ENCODE measurements around the gene STX11.

STX11 gene

DNA sequence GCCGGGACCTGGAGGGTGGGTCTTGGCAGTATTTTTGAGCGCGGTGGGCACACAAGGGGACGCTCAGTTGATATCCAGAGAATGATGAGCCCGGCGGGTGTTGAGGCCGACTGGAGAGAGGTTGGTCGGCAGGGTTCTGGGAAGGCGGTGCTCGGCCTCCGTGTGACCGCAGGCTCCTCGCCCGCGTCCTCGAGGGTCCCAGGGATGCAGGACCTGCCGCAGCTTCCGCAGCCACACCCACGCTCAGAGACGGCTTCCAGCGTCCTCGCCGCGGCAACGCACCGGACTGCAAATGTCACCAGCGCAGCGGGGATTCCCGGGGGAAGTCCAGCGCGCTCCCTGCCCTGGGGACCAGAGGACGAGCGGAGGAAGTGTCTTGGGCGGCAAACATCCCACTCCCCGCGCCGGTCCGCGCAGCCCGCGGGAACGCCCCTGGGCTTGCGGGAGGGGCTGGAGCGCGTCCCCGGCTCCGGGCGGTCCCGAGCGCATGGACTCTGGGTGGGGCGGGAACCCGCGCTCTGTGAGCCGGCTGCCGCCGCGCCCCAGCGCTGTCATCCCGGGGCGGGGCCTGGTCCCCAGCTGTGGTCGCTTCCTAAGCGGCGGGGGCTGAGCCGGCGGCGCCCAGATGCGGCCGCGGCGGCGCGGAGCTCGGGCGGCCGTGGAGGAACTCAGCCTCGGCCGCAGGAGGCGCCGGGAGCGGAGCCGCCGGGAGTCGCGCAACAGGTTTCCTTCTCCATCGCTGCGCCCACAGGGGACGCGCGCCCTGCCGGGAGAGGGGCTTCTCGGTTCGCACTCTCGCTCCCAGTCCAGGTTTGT lies at the start of gene STX11:
Gene STX11, plus strand, starts transcription at position 624 of the 816 bp plus-strand sequence. CDS start 36,111 bp downstream, outside the sequence.
- H3K4me3 ChIP-seq (ENCODE audit: low read depth, low read length), result peak within 1 kb of the TSS; percentile 83
- no peak for TF ChIP-seq CTCF (IDR thresholded peaks at IDR 0.05; ENCODE audit: borderline replicate concordance, insufficient read depth, low read depth, low read length)

GRCh38 chr6:144103026-144103563 lies 47.2 kb upstream of the STX11 start:
- no peak overlapping the region for H3K4me3 ChIP-seq (ENCODE audit: low read depth, low read length)
- no peak for TF ChIP-seq CTCF (IDR thresholded peaks at IDR 0.05; ENCODE audit: borderline replicate concordance, insufficient read depth, low read depth, low read length)

DNA sequence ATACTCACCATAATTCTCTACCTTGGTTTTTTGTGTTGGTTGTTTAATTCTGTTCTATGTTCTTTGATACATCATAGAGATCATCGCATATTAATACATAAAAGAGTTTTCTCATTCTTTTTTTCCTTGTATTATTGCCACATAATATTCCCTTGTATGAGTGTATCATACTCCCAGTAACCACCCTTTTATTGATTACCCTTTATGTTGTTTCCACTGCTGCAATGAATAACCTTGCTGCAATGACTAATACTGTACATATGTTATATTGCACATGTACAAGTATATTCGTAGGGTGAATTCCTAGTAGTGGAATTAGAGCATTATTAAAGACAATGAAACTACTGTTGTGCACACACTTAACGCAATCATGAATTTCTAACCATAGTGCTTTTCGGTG lies 45.8 kb upstream of the STX11 start:
- TF ChIP-seq CTCF (IDR thresholded peaks at IDR 0.05; ENCODE audit: borderline replicate concordance, insufficient read depth, low read depth, low read length), result no peak
- no peak overlapping the region for H3K4me3 ChIP-seq (ENCODE audit: low read depth, low read length)

GRCh38 chr6:144104898-144105487 lies 45.3 kb upstream of the STX11 start:
- H3K4me3 ChIP-seq (ENCODE audit: low read depth, low read length), result no peak overlapping the region
- peak; percentile 27; the same call in 1 of the 2 replicates for TF ChIP-seq CTCF (IDR thresholded peaks at IDR 0.05; ENCODE audit: borderline replicate concordance, insufficient read depth, low read depth, low read length)

GRCh38 chr6:144106206-144106605 lies 44.1 kb upstream of the STX11 start:
- no peak overlapping the region for H3K4me3 ChIP-seq (ENCODE audit: low read depth, low read length)
- TF ChIP-seq CTCF (IDR thresholded peaks at IDR 0.05; ENCODE audit: borderline replicate concordance, insufficient read depth, low read depth, low read length), result no peak

- TF ChIP-seq CTCF (IDR thresholded peaks at IDR 0.05; ENCODE audit: borderline replicate concordance, insufficient read depth, low read depth, low read length), result no peak
- H3K4me3 ChIP-seq (ENCODE audit: low read depth, low read length), result no peak overlapping the region
Measured at GRCh38 chr6:144110210-144110609, 40.1 kb upstream of the STX11 start.
